ENCODE data around the gene PCLO. TPM values are rescaled to one million over a fixed set of nuclear protein-coding genes. Genes with fewer than 3 reads are reported as not detected.
"Not testable (repeated sequence)": the region's sequence is repeated elsewhere in the genome, so short reads cannot be mapped to it uniquely, and the experiment has no call there.

Gene PCLO
- total RNA-seq, 1 experiment from 2014 or later, result 7.5 TPM

DNA sequence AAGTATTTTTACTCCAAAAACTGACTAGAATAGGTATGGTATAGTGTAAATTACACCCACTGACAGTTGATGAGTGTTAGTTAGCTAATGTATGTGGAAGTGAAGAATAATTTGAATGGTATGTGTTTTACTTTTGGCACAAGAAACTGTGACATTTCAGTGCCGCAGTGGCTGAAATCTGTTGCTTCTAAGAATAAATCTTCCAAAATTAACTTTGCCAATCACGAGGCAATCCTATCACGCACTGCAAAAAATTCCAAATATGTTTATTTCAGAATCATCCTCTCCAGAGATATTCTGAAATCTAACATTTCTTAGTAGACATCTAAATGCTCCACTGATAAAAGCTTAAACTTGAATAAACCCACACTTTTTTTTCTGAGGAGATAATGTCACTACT, 61.2 kb downstream of the PCLO start:
- H3K9ac ChIP-seq (ENCODE audit: low read length), result no peak overlapping the region
- H3K27me3 ChIP-seq (ENCODE audit: low read length), result no peaks in the 10 kb centered on the region
- no peaks in the 10 kb centered on the region for H3K9me2 ChIP-seq (replicated peaks; ENCODE audit: low read length)
- H3K9me3 ChIP-seq (ENCODE audit: low read length), result no peaks in the 10 kb centered on the region
- TF ChIP-seq EZH2 (IDR thresholded peaks at IDR 0.05; ENCODE audit: low read length, unreplicated experiment) (no peak), EZH2phosphoT487 (IDR thresholded peaks at IDR 0.05; ENCODE audit: borderline replicate concordance, low read length) (no peak)
- TF ChIP-seq, protein P1, sequence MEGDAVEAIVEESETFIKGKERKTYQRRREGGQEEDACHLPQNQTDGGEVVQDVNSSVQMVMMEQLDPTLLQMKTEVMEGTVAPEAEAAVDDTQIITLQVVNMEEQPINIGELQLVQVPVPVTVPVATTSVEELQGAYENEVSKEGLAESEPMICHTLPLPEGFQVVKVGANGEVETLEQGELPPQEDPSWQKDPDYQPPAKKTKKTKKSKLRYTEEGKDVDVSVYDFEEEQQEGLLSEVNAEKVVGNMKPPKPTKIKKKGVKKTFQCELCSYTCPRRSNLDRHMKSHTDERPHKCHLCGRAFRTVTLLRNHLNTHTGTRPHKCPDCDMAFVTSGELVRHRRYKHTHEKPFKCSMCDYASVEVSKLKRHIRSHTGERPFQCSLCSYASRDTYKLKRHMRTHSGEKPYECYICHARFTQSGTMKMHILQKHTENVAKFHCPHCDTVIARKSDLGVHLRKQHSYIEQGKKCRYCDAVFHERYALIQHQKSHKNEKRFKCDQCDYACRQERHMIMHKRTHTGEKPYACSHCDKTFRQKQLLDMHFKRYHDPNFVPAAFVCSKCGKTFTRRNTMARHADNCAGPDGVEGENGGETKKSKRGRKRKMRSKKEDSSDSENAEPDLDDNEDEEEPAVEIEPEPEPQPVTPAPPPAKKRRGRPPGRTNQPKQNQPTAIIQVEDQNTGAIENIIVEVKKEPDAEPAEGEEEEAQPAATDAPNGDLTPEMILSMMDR (conservative IDR thresholded peaks at IDR 0.05; ENCODE audit: low read depth, low read length), result no peak
- POLR2A ChIA-PET (ENCODE audit: unreplicated experiment), result no interaction called here
- no peaks in the 10 kb centered on the region for H4K20me1 ChIP-seq (ENCODE audit: low read length)
- H3K36me3 ChIP-seq (ENCODE audit: low read depth, low read length), result no peaks in the 10 kb centered on the region
- H3K27ac ChIP-seq (ENCODE audit: low read length), result no peak overlapping the region
- H3K4me3 ChIP-seq (ENCODE audit: low read length), result no peak overlapping the region
- ATAC-seq, result no peak
- intact Hi-C loops (cut with micrococcal nuclease), result no loop called here
- CTCF ChIA-PET, result no interaction called here
- H2AFZ ChIP-seq (ENCODE audit: low read length), result no peak overlapping the region
- no peak for DNase-seq
- BruUV-seq (replicated peaks), result no TSS peak
- H3F3A ChIP-seq (ENCODE audit: low read length, unreplicated experiment), result no peaks in the 10 kb centered on the region
- no peak overlapping the region for H3K4me2 ChIP-seq (ENCODE audit: low read length)
- no peaks in the 10 kb centered on the region for H3K4me1 ChIP-seq (ENCODE audit: insufficient read depth, low read length)
- no peaks in the 10 kb centered on the region for H3K79me2 ChIP-seq (ENCODE audit: low read length)

DNA sequence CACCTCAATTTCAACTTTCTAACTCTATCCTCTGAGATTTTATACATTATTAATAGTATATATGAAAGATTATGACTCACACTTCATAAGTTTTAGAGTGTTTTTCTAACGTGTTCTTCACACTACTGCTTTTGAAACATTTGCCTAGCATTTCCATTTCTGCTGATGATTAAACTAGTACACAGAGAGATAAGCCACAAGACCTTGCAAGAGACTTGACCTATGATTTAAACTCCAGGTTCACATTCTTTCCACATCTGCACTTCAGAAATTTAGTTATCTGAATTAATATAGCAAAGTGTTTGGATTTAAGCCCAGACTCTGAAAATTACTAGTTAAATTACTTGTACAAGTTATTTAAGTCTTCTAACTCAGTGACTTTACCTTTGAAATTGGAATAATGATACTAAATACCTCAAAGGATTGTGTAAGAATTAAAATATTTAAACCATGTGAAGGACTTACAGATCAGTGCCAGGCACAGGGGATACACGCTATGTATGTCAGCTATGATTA, 66.6 kb downstream of the PCLO start:
- intact Hi-C loops (cut with micrococcal nuclease), result no loop called here
- no peaks in the 10 kb centered on the region for H3K9me3 ChIP-seq (ENCODE audit: low read length)
- BruUV-seq (replicated peaks), result no TSS peak
- no peak overlapping the region for H3K27ac ChIP-seq (ENCODE audit: low read length)
- no peak overlapping the region for H3K4me2 ChIP-seq (ENCODE audit: low read length)
- no peak for ATAC-seq
- H3K9ac ChIP-seq (ENCODE audit: low read length), result no peak overlapping the region
- TF ChIP-seq EZH2 (IDR thresholded peaks at IDR 0.05; ENCODE audit: low read length, unreplicated experiment) (no peak), EZH2phosphoT487 (IDR thresholded peaks at IDR 0.05; ENCODE audit: borderline replicate concordance, low read length) (no peak)
- TF ChIP-seq, protein P1 (conservative IDR thresholded peaks at IDR 0.05; ENCODE audit: low read depth, low read length), result no peak
- no peaks in the 10 kb centered on the region for H3K27me3 ChIP-seq (ENCODE audit: low read length)
- ChIA-PET CTCF (no interaction called here), POLR2A (ENCODE audit: unreplicated experiment) (no interaction called here)
- DNase-seq, result no peak
- no peaks in the 10 kb centered on the region for H3K79me2 ChIP-seq (ENCODE audit: low read length)
- H3F3A ChIP-seq (ENCODE audit: low read length, unreplicated experiment), result no peaks in the 10 kb centered on the region
- H3K36me3 ChIP-seq (ENCODE audit: low read depth, low read length), result no peaks in the 10 kb centered on the region
- no peak overlapping the region for H3K4me3 ChIP-seq (ENCODE audit: low read length)
- no peaks in the 10 kb centered on the region for H4K20me1 ChIP-seq (ENCODE audit: low read length)
- H2AFZ ChIP-seq (ENCODE audit: low read length), result no peak overlapping the region
- H3K9me2 ChIP-seq (replicated peaks; ENCODE audit: low read length), result no peaks in the 10 kb centered on the region
- H3K4me1 ChIP-seq (ENCODE audit: insufficient read depth, low read length), result no peaks in the 10 kb centered on the region

DNA sequence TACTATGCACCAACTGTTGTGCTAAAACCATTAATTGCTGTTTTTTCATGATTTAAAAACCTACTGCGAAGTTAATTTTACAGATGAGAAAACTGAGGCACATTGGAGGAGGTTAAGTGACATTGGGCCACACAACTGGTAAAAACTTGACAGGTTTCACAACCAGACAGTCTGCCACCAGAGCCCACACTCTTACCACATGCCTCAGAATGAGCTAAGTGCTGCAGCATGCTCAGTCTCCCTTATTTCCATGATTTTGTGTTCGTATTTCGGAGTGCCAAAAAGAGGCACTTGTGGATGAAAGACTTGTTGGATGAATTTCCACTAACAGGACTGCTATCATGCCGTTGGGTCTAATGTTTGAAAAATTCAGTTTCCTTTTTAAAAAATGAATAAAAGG, 77.4 kb downstream of the PCLO start:
- Histone ChIP-seq H3K9ac (ENCODE audit: low read length) (no peak overlapping the region), H3F3A (ENCODE audit: low read length, unreplicated experiment) (no peaks in the 10 kb centered on the region), H3K36me3 (ENCODE audit: low read depth, low read length) (no peaks in the 10 kb centered on the region), H3K4me1 (ENCODE audit: insufficient read depth, low read length) (no peaks in the 10 kb centered on the region), H2AFZ (ENCODE audit: low read length) (no peak overlapping the region), H3K27me3 (ENCODE audit: low read length) (no peaks in the 10 kb centered on the region), H3K4me2 (ENCODE audit: low read length) (no peak overlapping the region), H3K9me2 (replicated peaks; ENCODE audit: low read length) (no peaks in the 10 kb centered on the region), H3K9me3 (ENCODE audit: low read length) (no peaks in the 10 kb centered on the region), H4K20me1 (ENCODE audit: low read length) (no peaks in the 10 kb centered on the region), H3K79me2 (ENCODE audit: low read length) (no peaks in the 10 kb centered on the region), H3K27ac (ENCODE audit: low read length) (no peak overlapping the region), H3K4me3 (ENCODE audit: low read length) (no peak overlapping the region)
- ChIA-PET POLR2A (ENCODE audit: unreplicated experiment) (no interaction called here), CTCF (no interaction called here)
- intact Hi-C loops (cut with micrococcal nuclease), result no loop called here
- TF ChIP-seq, protein P1 (conservative IDR thresholded peaks at IDR 0.05; ENCODE audit: low read depth, low read length), result no peak
- TF ChIP-seq EZH2 (IDR thresholded peaks at IDR 0.05; ENCODE audit: low read length, unreplicated experiment), result no peak
- no peak for TF ChIP-seq EZH2phosphoT487 (IDR thresholded peaks at IDR 0.05; ENCODE audit: borderline replicate concordance, low read length)
- ATAC-seq (no peak), DNase-seq (no peak)
- BruUV-seq (replicated peaks), result no TSS peak

DNA sequence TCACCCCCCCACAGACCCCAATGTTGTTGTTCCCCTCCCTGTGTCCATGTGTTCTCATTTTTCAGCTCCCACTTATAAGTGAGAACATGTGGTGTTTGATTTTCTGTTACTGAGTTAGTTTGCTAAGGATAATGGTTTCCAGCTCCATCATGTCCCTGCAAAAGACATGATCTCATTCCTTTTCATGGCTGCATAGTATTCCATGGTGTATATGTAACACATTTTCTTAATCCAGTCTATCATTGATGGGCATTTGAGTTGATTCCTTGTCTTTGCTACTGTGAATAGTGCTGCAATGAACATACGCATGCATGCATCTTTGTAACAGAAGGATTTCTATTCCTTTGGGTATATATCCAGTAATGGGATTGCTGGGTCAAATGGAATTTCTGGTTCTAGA, 82.8 kb downstream of the PCLO start:
- H4K20me1 ChIP-seq (ENCODE audit: low read length); POLR2A ChIA-PET (ENCODE audit: unreplicated experiment); DNase-seq; H3K27me3 ChIP-seq (ENCODE audit: low read length); H3K4me2 ChIP-seq (ENCODE audit: low read length); H2AFZ ChIP-seq (ENCODE audit: low read length); intact Hi-C loops (cut with micrococcal nuclease); BruUV-seq (replicated peaks); H3K4me3 ChIP-seq (ENCODE audit: low read length); H3K27ac ChIP-seq (ENCODE audit: low read length); H3K9me3 ChIP-seq (ENCODE audit: low read length); H3K4me1 ChIP-seq (ENCODE audit: insufficient read depth, low read length); ATAC-seq; H3K79me2 ChIP-seq (ENCODE audit: low read length); CTCF ChIA-PET; H3F3A ChIP-seq (ENCODE audit: low read length, unreplicated experiment); H3K9ac ChIP-seq (ENCODE audit: low read length); H3K9me2 ChIP-seq (replicated peaks; ENCODE audit: low read length); H3K36me3 ChIP-seq (ENCODE audit: low read depth, low read length): not testable (repeated sequence)
